ENCODE data around the gene EML6. TPM values are rescaled to one million over a fixed set of nuclear protein-coding genes. Genes with fewer than 3 reads are reported as not detected.

Gene EML6
- total RNA-seq, 3 donors from 2014 or later (not counting 1 experiment from before 2014, with no cell fraction given): 1.7 to 3.2 (median 2.4) TPM

- Histone ChIP-seq H3K27ac (ENCODE audit: low read length) (peak overlapping the region; percentile 59), H3K27me3 (ENCODE audit: control insufficient read depth, insufficient read depth, low read length) (peaks cover 19% of the 10 kb centered on the region), H3K4me3 (ENCODE audit: low read length) (peak overlapping the region; percentile 62), H3K36me3 (ENCODE audit: control insufficient read depth, insufficient read depth, low read length) (no peaks in the 10 kb centered on the region), H3K4me1 (ENCODE audit: control insufficient read depth, insufficient read depth, low read length) (peaks cover 19% of the 10 kb centered on the region), H3K9me3 (ENCODE audit: control insufficient read depth, insufficient read depth, low read length) (no peaks in the 10 kb centered on the region)
- 29% methylated on average over 10 of the region's 10 CpGs for WGBS (ENCODE audit: insufficient coverage)
- Mint-ChIP-seq H3K4me1 (peaks cover 20 to 21% of the 10 kb centered on the region in 2 donors), H3K27me3 (ENCODE audit: low read depth in 2 of 2) (peaks cover 43 to 49% of the 10 kb centered on the region in 2 donors), H3K27ac (peak overlapping the region; percentile 64 to 88), H3K4me3 (peak overlapping the region; percentile 96), H3K9me3 (no peaks in the 10 kb centered on the region), H3K36me3 (no peaks in the 10 kb centered on the region)
- DNase-seq (no peak), ATAC-seq (no peak)
- intact Hi-C loops (cut with micrococcal nuclease): loop anchor here (1.0 kb wide), 1 partner anchor 510 kb away; the partner anchor contains the start of genes CLHC1 and RPS27A
- TF ChIP-seq CTCF (IDR thresholded peaks at IDR 0.05): no peak
Measured at GRCh38 chr2:54722641-54723040, 821 bp upstream of the EML6 start.

DNA sequence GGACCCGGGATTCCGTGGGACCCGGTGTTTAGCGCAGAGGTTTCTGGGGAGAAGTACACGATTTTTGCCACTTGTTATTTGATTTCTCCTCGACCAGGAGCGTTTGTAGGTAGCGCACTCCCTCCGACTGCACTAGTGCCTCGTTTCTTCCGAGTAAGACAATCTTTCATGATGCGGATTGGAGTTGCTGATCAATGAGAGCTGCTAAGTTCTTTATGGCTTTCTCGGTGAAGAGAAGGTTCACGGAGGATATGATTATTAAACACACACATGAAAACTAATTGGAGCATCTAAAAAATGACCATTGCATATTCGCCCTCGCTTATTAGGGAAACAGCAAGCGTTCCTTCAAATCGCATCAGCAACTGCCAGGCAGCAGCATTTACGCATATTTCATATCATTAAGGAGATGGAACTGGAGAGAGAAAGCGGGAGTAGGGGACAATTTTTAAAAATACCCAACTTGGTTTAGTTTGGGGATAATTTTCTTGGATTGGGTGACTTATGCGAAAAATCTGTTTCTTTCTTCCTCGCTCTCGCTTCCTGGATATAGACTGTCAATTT, 616 bp downstream of the EML6 start:
- peaks cover 43 to 50% of the 10 kb centered on the region in 2 donors for H3K27me3 Mint-ChIP-seq (ENCODE audit: low read depth in 2 of 2)

GRCh38 chr2:54724560-54725342, 1.3 kb downstream of the EML6 start:
- no peaks in the 10 kb centered on the region for H3K9me3 ChIP-seq (ENCODE audit: control insufficient read depth, insufficient read depth, low read length)
- peak overlapping the region; percentile 64 to 88 for H3K27ac Mint-ChIP-seq
- peak; percentile 32 to 54 for DNase-seq
- H3K4me3 Mint-ChIP-seq: peak overlapping the region; percentile 96
- H3K4me3 ChIP-seq (ENCODE audit: low read length): peak overlapping the region; percentile 62
- no peak for ATAC-seq
- H3K27me3 Mint-ChIP-seq (ENCODE audit: low read depth in 2 of 2): peaks cover 42 to 51% of the 10 kb centered on the region in 2 donors
- WGBS (ENCODE audit: insufficient coverage): 2% methylated on average over 87 of the region's 87 CpGs
- H3K36me3 Mint-ChIP-seq: peaks cover 6% of the 10 kb centered on the region
- peaks cover 20 to 21% of the 10 kb centered on the region in 2 donors for H3K4me1 Mint-ChIP-seq
- H3K9me3 Mint-ChIP-seq: no peaks in the 10 kb centered on the region
- intact Hi-C loops (cut with micrococcal nuclease): no loop called here
- H3K4me1 ChIP-seq (ENCODE audit: control insufficient read depth, insufficient read depth, low read length): peaks cover 19% of the 10 kb centered on the region
- no peak for TF ChIP-seq CTCF (IDR thresholded peaks at IDR 0.05)
- no peak overlapping the region for H3K27ac ChIP-seq (ENCODE audit: low read length)
- no peaks in the 10 kb centered on the region for H3K36me3 ChIP-seq (ENCODE audit: control insufficient read depth, insufficient read depth, low read length)
- H3K27me3 ChIP-seq (ENCODE audit: control insufficient read depth, insufficient read depth, low read length): peaks cover 16% of the 10 kb centered on the region

More for the DNA sequence above, 616 bp downstream of the EML6 start:
- H3K9me3 Mint-ChIP-seq: no peaks in the 10 kb centered on the region
- Histone ChIP-seq H3K4me1 (ENCODE audit: control insufficient read depth, insufficient read depth, low read length) (peaks cover 19% of the 10 kb centered on the region), H3K4me3 (ENCODE audit: low read length) (peak overlapping the region; percentile 62), H3K27me3 (ENCODE audit: control insufficient read depth, insufficient read depth, low read length) (peaks cover 19% of the 10 kb centered on the region), H3K36me3 (ENCODE audit: control insufficient read depth, insufficient read depth, low read length) (no peaks in the 10 kb centered on the region), H3K9me3 (ENCODE audit: control insufficient read depth, insufficient read depth, low read length) (no peaks in the 10 kb centered on the region), H3K27ac (ENCODE audit: low read length) (no peak overlapping the region)
- no peak for ATAC-seq
- peak overlapping the region; percentile 96 for H3K4me3 Mint-ChIP-seq
- no peak for TF ChIP-seq CTCF (IDR thresholded peaks at IDR 0.05)
- no peak for DNase-seq
- 3% methylated on average over 17 of the region's 23 CpGs for WGBS (ENCODE audit: insufficient coverage)
- H3K36me3 Mint-ChIP-seq: peaks cover 4% of the 10 kb centered on the region
- H3K27ac Mint-ChIP-seq: peak overlapping the region; percentile 64 to 88
- peaks cover 20 to 21% of the 10 kb centered on the region in 2 donors for H3K4me1 Mint-ChIP-seq
- intact Hi-C loops (cut with micrococcal nuclease): loop anchor here (1.0 kb wide), 1 partner anchor 508 kb away; the partner anchor contains the start of genes CLHC1 and RPS27A
